Measurements from ENCODE around the gene CCDC32.

The CCDC32 gene

GRCh38 chr15:40564591-40565332 lies at the start of gene CCDC32:
Gene CCDC32, minus strand, starts transcription at chr15:40565042. Its CDS starts 2,027 bp downstream, at chr15:40563015.
- Histone ChIP-seq H3K36me3 (peaks cover 0 to 15% (median 9%) of the 10 kb centered on the region in 3 donors), H3K4me1 (peaks cover 0 to 25% (median 10%) of the 10 kb centered on the region in 4 donors), H3K27me3 (no peaks in the 10 kb centered on the region), H3K27ac (peak within 1 kb of the TSS; percentile 93 to 97), H3K9me3 (no peaks in the 10 kb centered on the region), H3K4me3 (peak within 1 kb of the TSS; percentile 77 to 89)
- DNase-seq: peak; percentile 99
- TF ChIP-seq CTCF (IDR thresholded peaks at IDR 0.05): no peak
- intact Hi-C loops (cut with DNase I; ENCODE audit: low total_unique reads): loop anchor here (10.0 kb wide), 1 partner anchor 120 kb away; the partner anchor contains the start of gene BAHD1

- DNase-seq: no peak
- no peak for TF ChIP-seq CTCF (IDR thresholded peaks at IDR 0.05)
- no peaks in the 10 kb centered on the region for H3K36me3 ChIP-seq
- no peak overlapping the region for H3K4me3 ChIP-seq
- no peaks in the 10 kb centered on the region for H3K27me3 ChIP-seq
- no peaks in the 10 kb centered on the region for H3K9me3 ChIP-seq
- H3K27ac ChIP-seq: no peak overlapping the region
- no peaks in the 10 kb centered on the region for H3K4me1 ChIP-seq
- intact Hi-C loops (cut with DNase I; ENCODE audit: low total_unique reads): no loop called here
Measured at GRCh38 chr15:40613080-40613479, 48.2 kb upstream of the CCDC32 start.

- no peak for DNase-seq
Measured at GRCh38 chr15:40603935-40604334, 39.1 kb upstream of the CCDC32 start.

GRCh38 chr15:40600956-40601355 lies 36.1 kb upstream of the CCDC32 start:
- intact Hi-C loops (cut with DNase I; ENCODE audit: low total_unique reads): no loop called here
- Histone ChIP-seq H3K27ac (no peak overlapping the region), H3K27me3 (no peaks in the 10 kb centered on the region), H3K36me3 (no peaks in the 10 kb centered on the region), H3K4me1 (no peaks in the 10 kb centered on the region), H3K4me3 (no peak overlapping the region), H3K9me3 (no peaks in the 10 kb centered on the region)
- DNase-seq: peak in 1 of 2 donors; percentile 46
- no peak for TF ChIP-seq CTCF (IDR thresholded peaks at IDR 0.05)

More at GRCh38 chr15:40603935-40604334, 39.1 kb upstream of the CCDC32 start:
- TF ChIP-seq CTCF (IDR thresholded peaks at IDR 0.05): no peak
- Histone ChIP-seq H3K36me3 (no peaks in the 10 kb centered on the region), H3K27me3 (no peaks in the 10 kb centered on the region), H3K4me3 (no peak overlapping the region), H3K27ac (no peak overlapping the region), H3K9me3 (no peaks in the 10 kb centered on the region), H3K4me1 (no peaks in the 10 kb centered on the region)
- intact Hi-C loops (cut with DNase I; ENCODE audit: low total_unique reads): no loop called here

GRCh38 chr15:40598672-40599071 lies 33.8 kb upstream of the CCDC32 start:
- no peak for DNase-seq
- intact Hi-C loops (cut with DNase I; ENCODE audit: low total_unique reads): no loop called here
- TF ChIP-seq CTCF (IDR thresholded peaks at IDR 0.05): no peak
- no peak overlapping the region for H3K27ac ChIP-seq
- no peak overlapping the region for H3K4me3 ChIP-seq
- H3K9me3 ChIP-seq: no peaks in the 10 kb centered on the region
- H3K4me1 ChIP-seq: peaks cover 0 to 10% (median 7%) of the 10 kb centered on the region in 4 donors
- no peaks in the 10 kb centered on the region for H3K36me3 ChIP-seq
- H3K27me3 ChIP-seq: no peaks in the 10 kb centered on the region

Measured in tibial artery (tissue), 4 donors.